A673 (cell line): Measurements from ENCODE around the gene RNF182. TPM values are rescaled to one million over a fixed set of nuclear protein-coding genes. Genes with fewer than 3 reads are reported as not detected.

Experiments used
- BruUV-seq: library from RNA; stranded (reverse); fragments of 400-500 nt; replicated peaks from 2 replicates; lab custom pipeline; 2021; lab: Mats Ljungman, UMichigan
- CTCF ChIA-PET: fragments of 300-600 bp; sonication (Branson Sonifier 250); formaldehyde crosslinking; loops from one replicate; lab custom pipeline; 2022; ENCODE audit warnings: antibody characterized with exemption; lab: Charles Lee
- POLR2A ChIA-PET: fragments of 300-600 bp; sonication (Branson Sonifier 250); formaldehyde crosslinking; loops from one replicate; lab custom pipeline; 2022; ENCODE audit warnings: antibody characterized with exemption; ENCODE audit not compliant: low non-redundant PET; lab: Charles Lee
- DNase-seq: peaks from one replicate; pipeline ENCODE4 v3.0.0-alpha.2; 2015; ENCODE audit warnings: low spot score
- H3K27ac ChIP-seq: fragments of 200-600 bp; sonication (generic); 2 replicates; pipeline ENCODE4 v1.5.1; 2016; ENCODE audit warnings: mixed run types, low read depth, mild to moderate bottlenecking, mixed read lengths, antibody characterized with exemption, low read length; ENCODE audit not compliant: poor library complexity, severe bottlenecking
- H3K27me3 ChIP-seq: fragments of 200-600 bp; sonication (generic); replicated peaks from 2 replicates; pipeline ENCODE4 v1.6.1; 2017; ENCODE audit warnings: mixed run types, low read depth, mild to moderate bottlenecking, mixed read lengths, antibody characterized with exemption, low read length; ENCODE audit not compliant: insufficient read depth, poor library complexity
- H3K36me3 ChIP-seq: fragments of 200-600 bp; sonication (generic); 2 replicates; pipeline ENCODE4 v1.6.1; 2016; ENCODE audit warnings: mixed run types, mild to moderate bottlenecking, mixed read lengths, antibody characterized with exemption, low read length; ENCODE audit not compliant: insufficient read depth, poor library complexity, severe bottlenecking
- H3K4me1 ChIP-seq: fragments of 200-600 bp; sonication (generic); 2 replicates; pipeline ENCODE4 v1.6.1; 2017; ENCODE audit warnings: mixed run types, mild to moderate bottlenecking, mixed read lengths, antibody characterized with exemption, low read length; ENCODE audit not compliant: insufficient read depth, poor library complexity, severe bottlenecking
- H3K4me3 ChIP-seq: fragments of 200-600 bp; sonication (generic); 2 replicates; pipeline ENCODE4 v1.5.1; 2016; ENCODE audit warnings: low read depth, mixed run types, mild to moderate bottlenecking, mixed read lengths, low read length; ENCODE audit not compliant: poor library complexity, severe bottlenecking
- H3K9me3 ChIP-seq: fragments of 200-600 bp; sonication (generic); 2 replicates; pipeline ENCODE4 v1.6.1; 2016; ENCODE audit warnings: mixed run types, low read depth, mild to moderate bottlenecking, mixed read lengths, antibody characterized with exemption, low read length; ENCODE audit not compliant: poor library complexity, severe bottlenecking
- EZH2 ChIP-seq: fragments of 200-600 bp; sonication (generic); IDR thresholded peaks from 2 replicates; pipeline ENCODE4 v1.6.1; 2017; ENCODE audit warnings: borderline replicate concordance, low read depth, mild to moderate bottlenecking, mixed read lengths, antibody characterized with exemption, low read length; ENCODE audit not compliant: poor library complexity, severe bottlenecking
- intact Hi-C: fragments of 100-400 bp; cut with micrococcal nuclease; formaldehyde crosslinking; loops from one replicate; pipeline ENCODE4 v1.10.0; 2022; ENCODE audit not compliant: unreplicated experiment
- total RNA-seq: library from RNA; stranded (reverse); gene quantifications from 2 replicates; pipeline ENCODE4 v1.2.3, GENCODE V29; 2021
- TF ChIP-seq, protein P1 (sequence below): fragments of 300-800, 200-600 bp; sonication (generic); conservative IDR thresholded peaks from 2 replicates; pipeline ENCODE4 v1.5.1; 2017; ENCODE audit warnings: low read depth, mild to moderate bottlenecking, antibody characterized with exemption, low read length, moderate library complexity, mixed read lengths

Gene RNF182
- total RNA-seq, 1 experiment from 2014 or later = 20.8 TPM

DNA sequence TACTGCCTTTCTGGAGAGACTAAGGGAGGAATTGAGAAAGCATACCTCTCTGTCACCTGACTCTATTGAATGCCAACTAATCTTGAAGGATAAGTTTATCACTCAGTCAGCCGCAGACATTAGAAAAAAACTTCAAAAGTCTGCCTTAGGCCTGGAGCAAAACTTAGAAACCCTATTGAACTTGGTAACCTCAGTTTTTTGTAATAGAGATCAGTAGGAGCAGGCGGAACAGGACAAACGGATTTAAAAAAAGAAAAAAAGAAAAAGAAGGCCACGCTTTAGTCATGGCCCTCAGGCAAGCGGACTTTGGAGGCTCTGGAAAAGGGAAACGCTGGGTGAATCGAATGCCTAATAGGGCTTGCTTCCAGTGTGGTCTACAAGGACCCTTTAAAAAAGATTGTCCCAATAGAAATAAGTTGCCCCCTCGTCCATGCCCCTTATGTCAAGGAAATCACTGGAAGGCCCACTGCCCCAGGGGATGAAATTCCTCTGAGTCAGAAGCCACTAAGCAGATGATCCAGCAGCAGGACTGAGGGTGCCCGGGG, 43.1 kb upstream of the RNF182 start:
- Histone ChIP-seq H3K27ac (no peak overlapping the region), H3K27me3 (no peaks in the 10 kb centered on the region), H3K9me3 (no peaks in the 10 kb centered on the region), H3K4me3 (no peak overlapping the region), H3K36me3 (no peaks in the 10 kb centered on the region), H3K4me1 (no peaks in the 10 kb centered on the region)
- intact Hi-C loops = no loop called here
- no peak for TF ChIP-seq EZH2
- TF ChIP-seq, protein P1, sequence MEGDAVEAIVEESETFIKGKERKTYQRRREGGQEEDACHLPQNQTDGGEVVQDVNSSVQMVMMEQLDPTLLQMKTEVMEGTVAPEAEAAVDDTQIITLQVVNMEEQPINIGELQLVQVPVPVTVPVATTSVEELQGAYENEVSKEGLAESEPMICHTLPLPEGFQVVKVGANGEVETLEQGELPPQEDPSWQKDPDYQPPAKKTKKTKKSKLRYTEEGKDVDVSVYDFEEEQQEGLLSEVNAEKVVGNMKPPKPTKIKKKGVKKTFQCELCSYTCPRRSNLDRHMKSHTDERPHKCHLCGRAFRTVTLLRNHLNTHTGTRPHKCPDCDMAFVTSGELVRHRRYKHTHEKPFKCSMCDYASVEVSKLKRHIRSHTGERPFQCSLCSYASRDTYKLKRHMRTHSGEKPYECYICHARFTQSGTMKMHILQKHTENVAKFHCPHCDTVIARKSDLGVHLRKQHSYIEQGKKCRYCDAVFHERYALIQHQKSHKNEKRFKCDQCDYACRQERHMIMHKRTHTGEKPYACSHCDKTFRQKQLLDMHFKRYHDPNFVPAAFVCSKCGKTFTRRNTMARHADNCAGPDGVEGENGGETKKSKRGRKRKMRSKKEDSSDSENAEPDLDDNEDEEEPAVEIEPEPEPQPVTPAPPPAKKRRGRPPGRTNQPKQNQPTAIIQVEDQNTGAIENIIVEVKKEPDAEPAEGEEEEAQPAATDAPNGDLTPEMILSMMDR = no peak
- POLR2A ChIA-PET = no interaction called here
- DNase-seq = no peak
- BruUV-seq = no TSS peak
- CTCF ChIA-PET = no interaction called here

DNA sequence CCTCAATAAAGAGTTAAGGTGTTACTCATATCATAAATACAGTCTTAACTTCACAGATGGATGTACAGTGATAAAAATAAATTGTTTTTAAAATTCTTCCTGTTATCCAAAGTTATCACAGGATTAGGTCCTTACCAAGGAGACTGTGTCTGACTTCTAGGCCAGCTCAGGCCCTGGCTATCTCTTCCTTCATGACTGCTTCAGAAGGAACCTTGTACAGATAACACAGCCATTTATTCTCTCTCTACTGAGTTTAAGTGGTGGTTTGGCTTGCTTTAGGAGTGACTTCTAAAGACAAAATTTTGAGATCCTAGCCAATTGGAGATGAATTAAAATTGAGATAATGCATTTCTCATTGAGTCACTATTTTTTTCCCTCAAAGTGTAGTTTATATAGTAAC, 40.8 kb upstream of the RNF182 start:
- TF ChIP-seq, protein P1 = no peak
- no peak for TF ChIP-seq EZH2
- no peaks in the 10 kb centered on the region for H3K9me3 ChIP-seq
- no peak overlapping the region for H3K27ac ChIP-seq
- no peak overlapping the region for H3K4me3 ChIP-seq
- no peaks in the 10 kb centered on the region for H3K27me3 ChIP-seq
- BruUV-seq = no TSS peak
- intact Hi-C loops = no loop called here
- ChIA-PET CTCF (no interaction called here), POLR2A (no interaction called here)
- H3K4me1 ChIP-seq = no peaks in the 10 kb centered on the region
- no peaks in the 10 kb centered on the region for H3K36me3 ChIP-seq
- DNase-seq = no peak

DNA sequence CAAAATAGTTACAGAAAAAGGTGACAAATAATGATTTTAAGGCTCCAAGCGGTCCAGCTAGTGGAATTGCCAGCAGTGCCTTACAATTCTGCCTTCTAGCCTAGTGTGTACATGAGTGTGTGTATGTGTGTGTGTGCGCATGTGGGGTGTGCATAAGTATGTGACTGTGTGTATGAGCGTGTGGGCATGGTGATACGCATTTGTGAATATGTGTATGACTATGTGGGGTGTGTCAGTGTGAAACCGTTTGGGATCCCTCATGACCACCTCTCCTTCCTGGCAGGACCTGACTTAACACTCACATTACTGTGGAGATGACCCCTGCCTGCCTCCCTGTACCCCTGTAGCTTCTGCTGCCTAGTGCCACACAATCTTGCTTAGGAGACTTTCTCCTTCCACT, 40.4 kb upstream of the RNF182 start:
- ChIA-PET CTCF (no interaction called here), POLR2A (no interaction called here)
- H3K4me3 ChIP-seq = no peak overlapping the region
- intact Hi-C loops = no loop called here
- H3K36me3 ChIP-seq = no peaks in the 10 kb centered on the region
- H3K9me3 ChIP-seq = no peaks in the 10 kb centered on the region
- no TSS peak for BruUV-seq
- no peak overlapping the region for H3K27ac ChIP-seq
- DNase-seq = no peak
- H3K4me1 ChIP-seq = no peaks in the 10 kb centered on the region
- TF ChIP-seq, protein P1 = no peak
- no peak for TF ChIP-seq EZH2
- no peaks in the 10 kb centered on the region for H3K27me3 ChIP-seq
